PC-3 (cell line): Measurements from ENCODE around the gene DIS3L2. TPM values are rescaled to one million over a fixed set of nuclear protein-coding genes. Genes with fewer than 3 reads are reported as not detected.

Experiments used
- ATAC-seq: fragments of 200-7000 bp; cut with Tn5 transposase; 2 replicates; pipeline ENCODE4 v1.9.1; 2020; ENCODE audit warnings: mild to moderate bottlenecking, moderate library complexity
- BruUV-seq: library from RNA; stranded (reverse); fragments of 400-500 nt; replicated peaks from 2 replicates; lab custom pipeline; 2021; lab: Mats Ljungman, UMichigan
- CTCF ChIA-PET: fragments of 300-600 bp; sonication (Branson Sonifier 250); formaldehyde crosslinking; loops from one replicate; lab custom pipeline; 2022; ENCODE audit warnings: antibody characterized with exemption; lab: Charles Lee
- POLR2A ChIA-PET: fragments of 300-600 bp; sonication (Branson Sonifier 250); formaldehyde crosslinking; loops from one replicate; lab custom pipeline; 2022; ENCODE audit warnings: antibody characterized with exemption; ENCODE audit not compliant: unreplicated experiment; lab: Charles Lee
- DNase-seq: peaks from one replicate; pipeline ENCODE4 v3.0.0-alpha.2; 2015
- H2AFZ ChIP-seq: fragments of 300-600 bp; sonication (generic); 2 replicates; pipeline ENCODE4 v1.6.0; 2016; ENCODE audit warnings: antibody characterized with exemption, low read length
- H3F3A ChIP-seq: fragments of 300-600 bp; sonication (generic); one replicate; pipeline ENCODE4 v1.6.0; 2017; ENCODE audit warnings: antibody characterized with exemption, low read length, control low read depth, mild to moderate bottlenecking; ENCODE audit not compliant: unreplicated experiment
- H3K27ac ChIP-seq: fragments of 300-600 bp; sonication (generic); 2 replicates; pipeline ENCODE4 v1.5.1; 2016; ENCODE audit warnings: mild to moderate bottlenecking, low read length
- H3K27me3 ChIP-seq: fragments of 300-600 bp; sonication (generic); 2 replicates; pipeline ENCODE4 v1.6.1; 2016; ENCODE audit warnings: low read length, mixed read lengths
- H3K36me3 ChIP-seq: fragments of 300-600 bp; sonication (generic); 2 replicates; pipeline ENCODE4 v1.6.1; 2016; ENCODE audit warnings: low read depth, mixed run types, low read length, mixed read lengths
- H3K4me1 ChIP-seq: fragments of 300-600 bp; sonication (generic); 2 replicates; pipeline ENCODE4 v1.5.1; 2016; ENCODE audit warnings: low read length; ENCODE audit not compliant: insufficient read depth
- H3K4me2 ChIP-seq: fragments of 300-600 bp; sonication (generic); 2 replicates; pipeline ENCODE4 v1.6.0; 2016; ENCODE audit warnings: low read length
- H3K4me3 ChIP-seq: fragments of 300-600 bp; sonication (generic); 2 replicates; pipeline ENCODE4 v1.5.1; 2016; ENCODE audit warnings: mild to moderate bottlenecking, low read length, mixed read lengths
- H3K79me2 ChIP-seq: fragments of 300-600 bp; sonication (generic); 2 replicates; pipeline ENCODE4 v1.6.1; 2017; ENCODE audit warnings: low read length, mixed read lengths
- H3K9ac ChIP-seq: fragments of 300-600 bp; sonication (generic); 2 replicates; pipeline ENCODE4 v1.6.0; 2016; ENCODE audit warnings: mild to moderate bottlenecking, low read length
- H3K9me2 ChIP-seq: fragments of 300-600 bp; sonication (generic); replicated peaks from 2 replicates; pipeline ENCODE4 v1.6.1; 2016; ENCODE audit warnings: mixed run types, low read length, mixed read lengths
- H3K9me3 ChIP-seq: fragments of 300-600 bp; sonication (generic); 2 replicates; pipeline ENCODE4 v1.6.1; 2016; ENCODE audit warnings: low read length, mixed read lengths
- H4K20me1 ChIP-seq: fragments of 300-600 bp; sonication (generic); 2 replicates; pipeline ENCODE4 v1.6.1; 2016; ENCODE audit warnings: low read length, mixed read lengths
- CTCF ChIP-seq: fragments of 300-600 bp; sonication (generic); conservative IDR thresholded peaks from 2 replicates; pipeline ENCODE4 v1.5.1; 2017; ENCODE audit warnings: antibody characterized with exemption, low read depth, mild to moderate bottlenecking, low read length
- EZH2 ChIP-seq: fragments of 300-600 bp; sonication (generic); IDR thresholded peaks from one replicate; pipeline ENCODE4 v1.6.1; 2017; ENCODE audit warnings: antibody characterized with exemption, mild to moderate bottlenecking, low read length; ENCODE audit not compliant: unreplicated experiment
- EZH2phosphoT487 ChIP-seq: fragments of 300-600 bp; sonication (generic); IDR thresholded peaks from 2 replicates; pipeline ENCODE4 v1.6.1; 2018; ENCODE audit warnings: mild to moderate bottlenecking, antibody characterized with exemption, low read length, borderline replicate concordance
- intact Hi-C: fragments of 100-400 bp; cut with micrococcal nuclease; formaldehyde crosslinking; loops from 2 replicates; pipeline ENCODE4 v1.9.0; 2023
- total RNA-seq: library from RNA; depleted of rRNA; stranded (reverse); fragments of >200 nt; gene quantifications from 2 replicates; pipeline ENCODE4 v1.2.3, GENCODE V29; 2014

The DIS3L2 gene
- total RNA-seq, 1 experiment from 2014 or later = 22.8 TPM

DNA sequence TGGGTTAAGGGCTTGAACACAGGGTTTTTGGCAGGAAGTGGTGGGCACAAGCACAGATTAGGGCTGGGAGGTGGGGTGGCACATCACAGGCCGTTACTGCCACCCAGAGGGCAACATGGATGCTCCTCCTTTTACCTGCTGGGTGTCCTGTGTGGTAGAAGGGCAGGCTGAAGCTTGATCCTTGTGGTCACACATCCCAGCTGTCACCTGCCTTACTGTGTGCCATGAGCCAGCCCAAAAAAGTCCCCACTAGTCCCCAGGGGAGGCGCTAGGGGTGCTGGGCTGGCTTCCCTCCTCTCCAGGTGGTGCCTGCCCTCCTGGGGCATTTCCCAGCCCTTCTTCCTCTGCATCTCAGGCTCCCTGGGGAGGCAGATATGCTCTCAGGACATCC lies 366.5 kb downstream of the DIS3L2 start:
- no peak overlapping the region for H3K27ac ChIP-seq
- no peak overlapping the region for H2AFZ ChIP-seq
- H4K20me1 ChIP-seq = no peaks in the 10 kb centered on the region
- POLR2A ChIA-PET = no interaction called here
- ATAC-seq (no peak), DNase-seq (no peak)
- no peaks in the 10 kb centered on the region for H3K9me3 ChIP-seq
- no peaks in the 10 kb centered on the region for H3K79me2 ChIP-seq
- CTCF ChIA-PET = interaction anchor here (1.2 kb wide), 1 partner anchor 422 kb away, joined by 3 read pairs; no protein-coding TSS in a partner anchor
- H3K36me3 ChIP-seq = no peaks in the 10 kb centered on the region
- BruUV-seq = no TSS peak
- no peaks in the 10 kb centered on the region for H3K27me3 ChIP-seq
- H3F3A ChIP-seq = no peaks in the 10 kb centered on the region
- intact Hi-C loops = loop anchor here (10.0 kb wide), 1 partner anchor 183 kb away; no protein-coding TSS in a partner anchor
- no peaks in the 10 kb centered on the region for H3K9me2 ChIP-seq
- 0 out of 2 replicates have a peak, but pooled peaks have one; percentile 23 for TF ChIP-seq CTCF
- no peak for TF ChIP-seq EZH2phosphoT487
- H3K4me1 ChIP-seq = no peaks in the 10 kb centered on the region
- no peak overlapping the region for H3K4me2 ChIP-seq
- no peak overlapping the region for H3K9ac ChIP-seq
- H3K4me3 ChIP-seq = no peak overlapping the region

DNA sequence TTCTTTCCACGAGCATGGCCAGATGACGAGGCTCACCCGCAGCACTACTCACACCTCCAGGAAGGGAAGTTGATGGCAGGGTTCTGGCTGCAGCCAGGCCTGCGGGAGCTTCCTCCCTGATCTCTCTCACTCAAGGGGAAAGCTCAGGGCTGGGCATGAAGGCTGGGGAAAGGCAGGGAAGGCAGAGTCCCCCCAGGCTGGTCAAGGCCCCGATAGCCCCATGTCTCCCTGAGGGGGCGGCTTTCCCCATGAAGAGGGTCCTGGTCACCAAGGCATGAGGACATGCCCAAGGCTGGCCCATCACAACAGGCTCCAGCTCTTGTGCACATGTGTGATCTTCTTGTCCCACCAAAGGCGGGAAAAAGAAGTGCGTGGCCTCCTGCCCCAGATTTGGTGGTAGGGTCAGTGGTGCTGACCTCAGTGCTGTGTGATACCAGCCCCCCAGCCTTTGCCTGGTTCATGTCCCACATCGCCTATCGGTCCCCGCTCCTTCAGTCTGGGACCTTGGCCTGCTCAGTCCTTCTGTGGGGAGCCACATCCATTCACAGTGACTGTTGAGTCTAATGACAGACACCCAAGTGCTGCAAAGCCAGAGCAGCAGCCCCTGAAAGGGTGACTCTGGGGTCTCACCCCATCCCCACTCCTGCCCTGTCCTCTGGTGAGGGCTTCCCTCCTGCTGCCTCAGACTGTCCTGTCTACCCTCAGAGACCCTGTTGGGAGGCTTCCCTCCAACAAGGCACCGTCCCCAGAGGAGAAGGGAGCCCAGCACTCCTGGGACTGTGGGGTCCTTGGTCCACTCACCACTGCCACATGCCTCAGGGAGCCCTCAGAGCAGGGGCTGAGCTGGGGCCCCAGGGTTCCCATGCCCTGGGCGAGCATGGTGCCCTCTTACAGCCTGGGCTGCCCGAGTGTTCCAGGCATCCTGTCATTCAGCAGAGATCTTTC lies 367.3 kb downstream of the DIS3L2 start:
- no TSS peak for BruUV-seq
- H3K79me2 ChIP-seq = no peaks in the 10 kb centered on the region
- no peaks in the 10 kb centered on the region for H3K27me3 ChIP-seq
- ATAC-seq (no peak), DNase-seq (no peak)
- intact Hi-C loops = loop anchor here (10.0 kb wide), 1 partner anchor 184 kb away; no protein-coding TSS in a partner anchor
- H3K4me3 ChIP-seq = no peak overlapping the region
- H2AFZ ChIP-seq = no peak overlapping the region
- H3F3A ChIP-seq = no peaks in the 10 kb centered on the region
- H3K4me1 ChIP-seq = no peaks in the 10 kb centered on the region
- H3K9me3 ChIP-seq = no peaks in the 10 kb centered on the region
- no peaks in the 10 kb centered on the region for H3K36me3 ChIP-seq
- H3K9me2 ChIP-seq = no peaks in the 10 kb centered on the region
- ChIA-PET CTCF (interaction anchor here (1.2 kb wide), 1 partner anchor 423 kb away, joined by 3 read pairs; no protein-coding TSS in a partner anchor), POLR2A (no interaction called here)
- H3K27ac ChIP-seq = no peak overlapping the region
- TF ChIP-seq CTCF (no peak), EZH2phosphoT487 (no peak), EZH2 (no peak)
- H3K9ac ChIP-seq = no peak overlapping the region
- no peaks in the 10 kb centered on the region for H4K20me1 ChIP-seq
- no peak overlapping the region for H3K4me2 ChIP-seq

- Histone ChIP-seq H3K79me2 (no peaks in the 10 kb centered on the region), H3K9ac (no peak overlapping the region), H3F3A (no peaks in the 10 kb centered on the region), H3K9me3 (no peaks in the 10 kb centered on the region), H3K36me3 (no peaks in the 10 kb centered on the region), H4K20me1 (no peaks in the 10 kb centered on the region), H3K4me2 (no peak overlapping the region), H3K9me2 (no peaks in the 10 kb centered on the region), H3K27me3 (no peaks in the 10 kb centered on the region), H3K27ac (no peak overlapping the region), H3K4me1 (no peaks in the 10 kb centered on the region), H2AFZ (no peak overlapping the region), H3K4me3 (no peak overlapping the region)
- no peak for DNase-seq
- ATAC-seq = no peak
- POLR2A ChIA-PET = no interaction called here
- no peak for TF ChIP-seq EZH2
- no peak for TF ChIP-seq EZH2phosphoT487
- no TSS peak for BruUV-seq
- intact Hi-C loops = loop anchor here (10.0 kb wide), 1 partner anchor 185 kb away; no protein-coding TSS in a partner anchor
- CTCF ChIA-PET = no interaction called here
Observed at GRCh38 chr2:232329716-232330067, 368.2 kb downstream of the DIS3L2 start.
